Activated naive CD4-positive, alpha-beta T cell treated with anti-CD3 and anti-CD28 coated beads, Interleukin-2, amount 50 U/mL, for 16 hours (primary cell): ENCODE measurements around the gene SLC5A1.

Experiments used
- DNase-seq: peaks from one replicate; pipeline ENCODE4 v3.0.0-alpha.2; 2020

SLC5A1 gene

GRCh38 chr22:32052244-32052643 is 9.2 kb downstream of the SLC5A1 start:
- no peak for DNase-seq

- no peak for DNase-seq
These were observed 10.1 kb downstream of the SLC5A1 start for GRCh38 chr22:32052936-32053791.

- DNase-seq: no peak
These were observed 12.0 kb downstream of the SLC5A1 start for GRCh38 chr22:32055069-32055468.

GRCh38 chr22:32058656-32059260 is 15.7 kb downstream of the SLC5A1 start:
- DNase-seq: no peak

GRCh38 chr22:32059426-32059825 is 16.4 kb downstream of the SLC5A1 start:
- DNase-seq: no peak

- no peak for DNase-seq
These were observed 20.6 kb downstream of the SLC5A1 start for GRCh38 chr22:32063701-32064100.

- no peak for DNase-seq
These were observed 23.8 kb downstream of the SLC5A1 start for GRCh38 chr22:32066820-32067219.

GRCh38 chr22:32067613-32068012 is 24.6 kb downstream of the SLC5A1 start:
- DNase-seq: no peak

- no peak for DNase-seq
These were observed 26.7 kb downstream of the SLC5A1 start for GRCh38 chr22:32069579-32070372.

GRCh38 chr22:32073262-32073661 is 30.2 kb downstream of the SLC5A1 start:
- DNase-seq: no peak

- DNase-seq: no peak
These were observed 30.8 kb downstream of the SLC5A1 start for GRCh38 chr22:32073823-32074380.

- no peak for DNase-seq
These were observed 33.1 kb downstream of the SLC5A1 start for GRCh38 chr22:32075997-32076760.

- DNase-seq: no peak
These were observed 33.7 kb downstream of the SLC5A1 start for GRCh38 chr22:32076761-32077084.

GRCh38 chr22:32077151-32077550 is 34.1 kb downstream of the SLC5A1 start:
- no peak for DNase-seq

- DNase-seq: no peak
These were observed 36.3 kb downstream of the SLC5A1 start for GRCh38 chr22:32079130-32080089.

- peak; percentile 12 for DNase-seq
These were observed 37.8 kb downstream of the SLC5A1 start for GRCh38 chr22:32080904-32081303.

GRCh38 chr22:32082331-32082730 is 39.3 kb downstream of the SLC5A1 start:
- DNase-seq: no peak

GRCh38 chr22:32083000-32083399 is 39.9 kb downstream of the SLC5A1 start:
- no peak for DNase-seq

- no peak for DNase-seq
These were observed 40.8 kb downstream of the SLC5A1 start for GRCh38 chr22:32083814-32084213.

- DNase-seq: no peak
These were observed 45.0 kb downstream of the SLC5A1 start for GRCh38 chr22:32088084-32088483.

GRCh38 chr22:32097018-32097417 is 54.0 kb downstream of the SLC5A1 start:
- no peak for DNase-seq
